ENCODE data around the gene RANGRF. TPM values are rescaled to one million over a fixed set of nuclear protein-coding genes. Genes with fewer than 3 reads are reported as not detected.

The RANGRF gene
- total and polyA plus RNA-seq, 9 of the 15 experiments (the other 6 are each of a cell fraction or from before 2014, with no cell fraction given) = 7.6 to 60.0 (median 16.0) TPM

GRCh38 chr17:8310601-8311123 is 22.2 kb downstream of the RANGRF start:
- no peaks in the 10 kb centered on the region for H3K9me1 ChIP-seq (ENCODE audit: control insufficient read depth, insufficient read depth, low read length)
- ChIA-PET POLR2A (interaction anchor here (0.6 kb wide), 1 partner anchor 17 kb away, joined by 3 read pairs; no protein-coding TSS in a partner anchor), CTCF (ENCODE audit: low intra/inter-chr PET ratio) (no interaction called here)
- H4K20me1 ChIP-seq (replicated peaks; ENCODE audit: control insufficient read depth, insufficient read depth, low read length) = no peaks in the 10 kb centered on the region; the same call in 1 of the 2 replicates
- H3K9me3 ChIP-seq (replicated peaks; ENCODE audit: control insufficient read depth, insufficient read depth, low read depth, low read length) = no peaks in the 10 kb centered on the region
- BruUV-seq (replicated peaks) = no TSS peak
- peaks cover 8 to 47% of the 10 kb centered on the region in 2 experiments; a peak in 4 of 5 replicates for H3K27me3 ChIP-seq (ENCODE audit: control insufficient read depth in 2 of 2, insufficient read depth in 2 of 2, low read length in 2 of 2)
- no peak for DNase-seq (ENCODE audit: extremely low read depth in 1 of 4, low spot score in 3 of 4)
- in situ Hi-C loops (cut with MboI) = no loop called here
- no peak overlapping the region; a peak in 2 of 4 replicates for H3K9ac ChIP-seq (ENCODE audit: insufficient read depth in 1 of 2, low read depth in 2 of 2, low read length in 2 of 2)
- H3K4me2 ChIP-seq (ENCODE audit: insufficient read depth, low read length) = no peak overlapping the region
- no peak overlapping the region for H3K4me3 ChIP-seq
- TF ChIP-seq SIRT6 (IDR thresholded peaks at IDR 0.05; ENCODE audit: low read depth, low read length) = no peak
- no peak for TF ChIP-seq KDM2B (CRISPR knock-in tag; IDR thresholded peaks at IDR 0.05)
- 0 out of 4 replicates have a peak, but pooled peaks of 1 of the 2 experiments have one; percentile 34 for TF ChIP-seq NRF1 (conservative IDR thresholded peaks at IDR 0.05 in 1 of 2, IDR thresholded peaks at IDR 0.05 in 1 of 2)
- no peak overlapping the region for H3K27ac ChIP-seq (ENCODE audit: extremely low read depth, low read depth, low read length)
- 17% methylated on average over 7 of the region's 10 CpGs for WGBS (ENCODE audit: insufficient coverage, low coverage, missing lambda C conversion rate)
- intact Hi-C loops (cut with micrococcal nuclease) = no loop called here
- no peak overlapping the region for H2AFZ ChIP-seq (ENCODE audit: low read depth, low read length)
- no peak for FAIRE-seq
- no peaks in the 10 kb centered on the region for H3K79me2 ChIP-seq (ENCODE audit: control insufficient read depth, insufficient read depth, low read length)
- peak; percentile 33; the same call in 2 of the 3 replicates for ATAC-seq
- peaks cover 0 to 36% of the 10 kb centered on the region in 2 experiments; a peak in 2 of 5 replicates for H3K4me1 ChIP-seq (replicated peaks in 1 of 2; ENCODE audit: control insufficient read depth in 2 of 2, insufficient read depth in 2 of 2, low read length in 2 of 2)
- no peaks in the 10 kb centered on the region for H3K36me3 ChIP-seq (ENCODE audit: control insufficient read depth, insufficient read depth, low read length)

- H3K4me3 ChIP-seq = no peak overlapping the region
- no peak overlapping the region for H2AFZ ChIP-seq (ENCODE audit: low read depth, low read length)
- 24% methylated on average over 14 of the region's 25 CpGs for WGBS (ENCODE audit: insufficient coverage, low coverage, missing lambda C conversion rate)
- peaks cover 14 to 53% of the 10 kb centered on the region in 2 experiments; a peak in 4 of 5 replicates for H3K27me3 ChIP-seq (ENCODE audit: control insufficient read depth in 2 of 2, insufficient read depth in 2 of 2, low read length in 2 of 2)
- ChIA-PET POLR2A (interaction anchor here (0.6 kb wide), 1 partner anchor 17 kb away, joined by 3 read pairs; no protein-coding TSS in a partner anchor), CTCF (ENCODE audit: low intra/inter-chr PET ratio) (no interaction called here)
- H3K36me3 ChIP-seq (ENCODE audit: control insufficient read depth, insufficient read depth, low read length) = no peaks in the 10 kb centered on the region
- H3K9me3 ChIP-seq (replicated peaks; ENCODE audit: control insufficient read depth, insufficient read depth, low read depth, low read length) = no peaks in the 10 kb centered on the region
- no peaks in the 10 kb centered on the region for H3K9me1 ChIP-seq (ENCODE audit: control insufficient read depth, insufficient read depth, low read length)
- no peak overlapping the region for H3K27ac ChIP-seq (ENCODE audit: extremely low read depth, low read depth, low read length)
- H4K20me1 ChIP-seq (replicated peaks; ENCODE audit: control insufficient read depth, insufficient read depth, low read length) = no peaks in the 10 kb centered on the region; the same call in 1 of the 2 replicates
- BruUV-seq (replicated peaks) = no TSS peak
- no peaks in the 10 kb centered on the region for H3K79me2 ChIP-seq (ENCODE audit: control insufficient read depth, insufficient read depth, low read length)
- in situ Hi-C loops (cut with MboI) (no loop called here), intact Hi-C loops (cut with micrococcal nuclease) (no loop called here)
- ATAC-seq (no peak), DNase-seq (ENCODE audit: extremely low read depth in 1 of 4, low spot score in 3 of 4) (no peak), FAIRE-seq (no peak)
- H3K9ac ChIP-seq (ENCODE audit: insufficient read depth in 1 of 2, low read depth in 2 of 2, low read length in 2 of 2) = peak overlapping the region in 1 of 2 experiments; percentile 26; a peak in 2 of 4 replicates
- no peak overlapping the region for H3K4me2 ChIP-seq (ENCODE audit: insufficient read depth, low read length)
- peaks cover 0 to 41% of the 10 kb centered on the region in 2 experiments; a peak in 2 of 5 replicates for H3K4me1 ChIP-seq (replicated peaks in 1 of 2; ENCODE audit: control insufficient read depth in 2 of 2, insufficient read depth in 2 of 2, low read length in 2 of 2)
- TF ChIP-seq FOXP4 (CRISPR knock-in tag; IDR thresholded peaks at IDR 0.05; ENCODE audit: borderline replicate concordance) (no peak), ZNF609 (CRISPR knock-in tag; IDR thresholded peaks at IDR 0.05; ENCODE audit: borderline replicate concordance) (no peak), MBD2 (IDR thresholded peaks at IDR 0.05; ENCODE audit: borderline replicate concordance, low read depth) (no peak)
Observed at GRCh38 chr17:8311131-8311790, 22.8 kb downstream of the RANGRF start.

All from K562 (cell line).